Fibroblast of villous mesenchyme (primary cell): ENCODE results near the gene NHLRC1. TPM values are rescaled to one million over a fixed set of nuclear protein-coding genes. Genes with fewer than 3 reads are reported as not detected.

ENCODE experiments used
- DNase-seq: peaks from one replicate; pipeline ENCODE4 v3.0.0-alpha.2; 2010; ENCODE audit warnings: low read depth
- H3K4me3 ChIP-seq: 2 replicates; pipeline ENCODE4 v1.5.1; 2011; ENCODE audit warnings: low read depth, mild to moderate bottlenecking, low read length
- CTCF ChIP-seq: IDR thresholded peaks from 2 replicates; pipeline ENCODE4 v1.5.1; 2012; ENCODE audit warnings: low read depth, mild to moderate bottlenecking, low read length; ENCODE audit not compliant: insufficient read depth
- total RNA-seq: library from RNA; depleted of rRNA; stranded (reverse); fragments of >200 nt; gene quantifications from 2 replicates; pipeline ENCODE4 v1.2.3, GENCODE V29; 2012

The NHLRC1 gene
- total RNA-seq, 1 donor: 1.7 TPM

GRCh38 chr6:18139935-18140621 lies 17.6 kb upstream of the NHLRC1 start:
- no peak overlapping the region for H3K4me3 ChIP-seq
- no peak for TF ChIP-seq CTCF
- DNase-seq: no peak

GRCh38 chr6:18138906-18139305 lies 16.4 kb upstream of the NHLRC1 start:
- DNase-seq: no peak
- H3K4me3 ChIP-seq: no peak overlapping the region
- no peak for TF ChIP-seq CTCF

- no peak for DNase-seq
- H3K4me3 ChIP-seq: no peak overlapping the region
- TF ChIP-seq CTCF: no peak
Observed at GRCh38 chr6:18136260-18136659, 13.8 kb upstream of the NHLRC1 start.

- H3K4me3 ChIP-seq: no peak overlapping the region
- no peak for TF ChIP-seq CTCF
- DNase-seq: no peak
Observed at GRCh38 chr6:18135171-18135570, 12.7 kb upstream of the NHLRC1 start.

- no peak overlapping the region for H3K4me3 ChIP-seq
- no peak for DNase-seq
- TF ChIP-seq CTCF: no peak
Observed at GRCh38 chr6:18132346-18132745, 9.9 kb upstream of the NHLRC1 start.

- no peak for TF ChIP-seq CTCF
- H3K4me3 ChIP-seq: no peak overlapping the region
- DNase-seq: peak; percentile 14
Observed at GRCh38 chr6:18126121-18126520, 3.6 kb upstream of the NHLRC1 start.

GRCh38 chr6:18121580-18122127 lies 823 bp downstream of the NHLRC1 start:
- H3K4me3 ChIP-seq: peak overlapping the region; percentile 64
- no peak for TF ChIP-seq CTCF
- no peak for DNase-seq
